ENCODE measurements around the gene ALS2. TPM values are rescaled to one million over a fixed set of nuclear protein-coding genes. Genes with fewer than 3 reads are reported as not detected.

Gene ALS2
- total RNA-seq, 2 experiments from 2014 or later = 15.2 to 16.5 TPM

Other genes starting within 250 kb of the ALS2 start
- 10 to 100 TPM; 19.4 to 19.8 TPM for gene TMEM237, start 137.4 kb downstream of the ALS2 start, total RNA-seq
- gene MPP4, start 82.3 kb downstream of the ALS2 start, total RNA-seq = not detected
- not detected for gene CDK15, start 25.6 kb upstream of the ALS2 start, total RNA-seq